ENCODE measurements around the gene ADGRD2.

The ADGRD2 gene

GRCh38 chr9:124500028-124500795 is 50.0 kb downstream of the ADGRD2 start:
- no peak for DNase-seq

GRCh38 chr9:124500796-124501611 is 50.8 kb downstream of the ADGRD2 start:
- DNase-seq, result no peak

GRCh38 chr9:124501771-124502320 is 51.6 kb downstream of the ADGRD2 start:
- DNase-seq, result no peak

- no peak for DNase-seq
These were observed 52.8 kb downstream of the ADGRD2 start for GRCh38 chr9:124502711-124503702.

- no peak for DNase-seq
These were observed 53.7 kb downstream of the ADGRD2 start for GRCh38 chr9:124503713-124504529.

- no peak for DNase-seq
These were observed 54.3 kb downstream of the ADGRD2 start for GRCh38 chr9:124504530-124505005.

- DNase-seq, result no peak
These were observed 55.0 kb downstream of the ADGRD2 start for GRCh38 chr9:124505006-124505900.

GRCh38 chr9:124505901-124506346 is 55.7 kb downstream of the ADGRD2 start:
- no peak for DNase-seq

- no peak for DNase-seq
These were observed 56.2 kb downstream of the ADGRD2 start for GRCh38 chr9:124506433-124506832.

- DNase-seq, result no peak
These were observed 57.0 kb downstream of the ADGRD2 start, which contains the start of gene NR5A1 for GRCh38 chr9:124506931-124507879. NR5A1 (minus strand) TSS chr9:124507399; CDS start chr9:124503395, 4,004 bp downstream.

GRCh38 chr9:124507880-124508423 is 57.7 kb downstream of the ADGRD2 start:
- DNase-seq, result no peak

- DNase-seq, result no peak
These were observed 60.6 kb downstream of the ADGRD2 start for GRCh38 chr9:124510650-124511425.

GRCh38 chr9:124511426-124511840 is 61.2 kb downstream of the ADGRD2 start:
- DNase-seq, result no peak

- no peak for DNase-seq
These were observed 61.9 kb downstream of the ADGRD2 start for GRCh38 chr9:124511891-124512805.

- DNase-seq, result no peak
These were observed 62.6 kb downstream of the ADGRD2 start for GRCh38 chr9:124512806-124513204.

- no peak for DNase-seq
These were observed 63.2 kb downstream of the ADGRD2 start for GRCh38 chr9:124513376-124513994.
